ENCODE results near the gene MT1B.

- TF ChIP-seq CTCF (IDR thresholded peaks at IDR 0.05 in 2 of 3, conservative IDR thresholded peaks at IDR 0.05 in 1 of 3; ENCODE audit: borderline replicate concordance in 1 of 3, insufficient read depth in 1 of 3, low read depth in 2 of 3, low read length in 2 of 3) (no peak), JUND (IDR thresholded peaks at IDR 0.05) (no peak), POLR2A (IDR thresholded peaks at IDR 0.05; ENCODE audit: borderline replicate concordance, extremely low read depth, insufficient read depth, insufficient read length) (no peak), SP1 (IDR thresholded peaks at IDR 0.05; ENCODE audit: low read depth) (no peak), EZH2 (IDR thresholded peaks at IDR 0.05) (no peak), EZH2phosphoT487 (IDR thresholded peaks at IDR 0.05; ENCODE audit: borderline replicate concordance) (no peak), YY1 (IDR thresholded peaks at IDR 0.05; ENCODE audit: extremely low read depth, insufficient replicate concordance, low read depth, low read length) (no peak), ZNF274 (IDR thresholded peaks at IDR 0.05; ENCODE audit: low read depth, low read length) (no peak)
- TF ChIP-seq, protein P1, sequence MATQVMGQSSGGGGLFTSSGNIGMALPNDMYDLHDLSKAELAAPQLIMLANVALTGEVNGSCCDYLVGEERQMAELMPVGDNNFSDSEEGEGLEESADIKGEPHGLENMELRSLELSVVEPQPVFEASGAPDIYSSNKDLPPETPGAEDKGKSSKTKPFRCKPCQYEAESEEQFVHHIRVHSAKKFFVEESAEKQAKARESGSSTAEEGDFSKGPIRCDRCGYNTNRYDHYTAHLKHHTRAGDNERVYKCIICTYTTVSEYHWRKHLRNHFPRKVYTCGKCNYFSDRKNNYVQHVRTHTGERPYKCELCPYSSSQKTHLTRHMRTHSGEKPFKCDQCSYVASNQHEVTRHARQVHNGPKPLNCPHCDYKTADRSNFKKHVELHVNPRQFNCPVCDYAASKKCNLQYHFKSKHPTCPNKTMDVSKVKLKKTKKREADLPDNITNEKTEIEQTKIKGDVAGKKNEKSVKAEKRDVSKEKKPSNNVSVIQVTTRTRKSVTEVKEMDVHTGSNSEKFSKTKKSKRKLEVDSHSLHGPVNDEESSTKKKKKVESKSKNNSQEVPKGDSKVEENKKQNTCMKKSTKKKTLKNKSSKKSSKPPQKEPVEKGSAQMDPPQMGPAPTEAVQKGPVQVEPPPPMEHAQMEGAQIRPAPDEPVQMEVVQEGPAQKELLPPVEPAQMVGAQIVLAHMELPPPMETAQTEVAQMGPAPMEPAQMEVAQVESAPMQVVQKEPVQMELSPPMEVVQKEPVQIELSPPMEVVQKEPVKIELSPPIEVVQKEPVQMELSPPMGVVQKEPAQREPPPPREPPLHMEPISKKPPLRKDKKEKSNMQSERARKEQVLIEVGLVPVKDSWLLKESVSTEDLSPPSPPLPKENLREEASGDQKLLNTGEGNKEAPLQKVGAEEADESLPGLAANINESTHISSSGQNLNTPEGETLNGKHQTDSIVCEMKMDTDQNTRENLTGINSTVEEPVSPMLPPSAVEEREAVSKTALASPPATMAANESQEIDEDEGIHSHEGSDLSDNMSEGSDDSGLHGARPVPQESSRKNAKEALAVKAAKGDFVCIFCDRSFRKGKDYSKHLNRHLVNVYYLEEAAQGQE (IDR thresholded peaks at IDR 0.05; ENCODE audit: low read depth): no peak
Observed at GRCh38 chr16:56651586-56651985, at the start of gene MT1B.
